ENCODE measurements around the gene RSU1.

GRCh38 chr10:16811292-16811691, 5.9 kb downstream of the RSU1 start:
- TF ChIP-seq POLR2A (IDR thresholded peaks at IDR 0.05) = no peak
- TF ChIP-seq POLR2AphosphoS5 (IDR thresholded peaks at IDR 0.05) = no peak
- no peak for TF ChIP-seq CTCF (IDR thresholded peaks at IDR 0.05 in 8 of 11, conservative IDR thresholded peaks at IDR 0.05 in 3 of 11)

Measured in spleen (tissue), 7 donors.